Epidermal melanocyte (primary cell): ENCODE data around the gene TGFB3.
A peak's percentile ranks its signal among the peaks of the same experiment; 100 is the strongest.

ENCODE experiments used
- DNase-seq: peaks from one replicate; pipeline ENCODE4 v3.0.0; 2011; ENCODE audit warnings: low spot score; ENCODE audit not compliant: insufficient read length

Gene TGFB3

DNA sequence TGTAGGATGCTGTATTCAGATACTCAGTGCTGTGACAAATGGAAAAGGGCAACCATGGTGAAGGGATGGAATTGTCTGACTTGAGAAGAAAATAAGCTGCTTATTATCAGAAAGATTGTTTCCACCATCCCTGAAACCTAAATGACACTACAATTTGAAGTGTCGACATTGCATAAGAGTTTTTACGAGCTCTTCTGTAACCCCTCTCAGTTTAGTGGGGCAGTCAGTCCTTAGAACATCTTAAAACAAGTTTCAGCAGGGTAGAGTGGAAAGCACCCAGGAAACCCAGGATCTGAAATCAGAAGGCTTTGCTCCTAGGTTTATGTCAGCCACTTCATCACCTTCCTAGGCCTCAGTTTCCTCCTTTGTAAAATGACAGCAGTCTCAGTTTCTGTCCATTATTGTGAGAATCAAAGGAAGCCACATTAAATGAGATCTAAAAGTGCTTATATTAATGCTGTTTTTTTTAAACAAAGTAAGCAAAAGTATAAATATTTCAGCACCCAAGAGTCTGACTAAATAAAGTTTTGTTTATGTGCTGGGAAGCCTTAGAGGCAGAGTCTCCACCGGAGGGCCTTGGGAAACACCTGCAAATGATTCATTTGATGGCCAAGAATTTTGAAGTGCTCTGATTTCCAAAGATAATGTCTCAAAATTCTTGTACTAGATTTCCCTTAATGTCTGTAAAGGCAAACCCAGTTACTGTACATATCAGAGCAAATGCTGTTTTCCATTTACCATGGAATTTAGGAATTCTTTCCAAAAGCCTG, 5.6 kb upstream of the TGFB3 start:
- no peak for DNase-seq

DNA sequence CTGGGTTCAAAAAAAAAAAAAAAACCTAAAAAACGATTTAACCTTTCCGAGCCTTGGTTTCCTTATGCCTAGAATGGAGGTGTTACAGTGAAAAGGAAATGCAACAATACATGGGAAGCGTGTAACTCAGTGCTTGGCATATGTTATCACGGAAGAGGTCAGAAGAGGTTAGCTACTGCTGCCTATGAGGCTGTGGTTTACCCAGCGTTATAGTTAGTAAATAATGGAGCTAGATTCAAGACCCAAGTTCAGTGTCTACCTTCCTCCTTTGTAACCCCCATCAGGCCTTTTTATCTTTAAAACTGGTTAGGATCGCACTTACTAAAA, 4.6 kb upstream of the TGFB3 start:
- DNase-seq, result no peak

- DNase-seq, result peak; percentile 83
Measured at GRCh38 chr14:75985618-75986438, 4.0 kb upstream of the TGFB3 start, which contains the start of gene IFT43. TSS of gene IFT43 (plus strand) at chr14:75985763. CDS start at chr14:75985787, 24 bp downstream.

- no peak for DNase-seq
Measured at GRCh38 chr14:75984674-75985073, 2.9 kb upstream of the TGFB3 start.

DNA sequence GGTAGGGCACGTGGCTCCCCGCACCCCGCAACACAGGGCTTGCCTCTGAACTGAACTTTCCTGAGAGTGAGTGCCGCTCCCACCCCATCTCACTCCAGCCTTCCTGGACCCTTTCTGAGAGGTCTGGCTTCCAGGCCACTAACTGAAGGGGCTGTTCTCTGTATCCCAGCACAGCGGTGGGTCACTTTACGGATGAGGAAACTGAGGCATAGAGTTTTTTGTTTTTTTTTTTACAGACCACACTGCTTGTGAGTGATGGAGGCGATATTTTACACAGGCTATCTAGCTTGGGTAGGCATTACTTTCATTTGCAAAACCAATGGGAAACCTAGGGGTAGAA, 1.2 kb upstream of the TGFB3 start:
- no peak for DNase-seq

- DNase-seq, result peak; percentile 45
Measured at GRCh38 chr14:75982266-75983018, 647 bp upstream of the TGFB3 start.

GRCh38 chr14:75980856-75981255, 939 bp downstream of the TGFB3 start:
- no peak for DNase-seq

DNA sequence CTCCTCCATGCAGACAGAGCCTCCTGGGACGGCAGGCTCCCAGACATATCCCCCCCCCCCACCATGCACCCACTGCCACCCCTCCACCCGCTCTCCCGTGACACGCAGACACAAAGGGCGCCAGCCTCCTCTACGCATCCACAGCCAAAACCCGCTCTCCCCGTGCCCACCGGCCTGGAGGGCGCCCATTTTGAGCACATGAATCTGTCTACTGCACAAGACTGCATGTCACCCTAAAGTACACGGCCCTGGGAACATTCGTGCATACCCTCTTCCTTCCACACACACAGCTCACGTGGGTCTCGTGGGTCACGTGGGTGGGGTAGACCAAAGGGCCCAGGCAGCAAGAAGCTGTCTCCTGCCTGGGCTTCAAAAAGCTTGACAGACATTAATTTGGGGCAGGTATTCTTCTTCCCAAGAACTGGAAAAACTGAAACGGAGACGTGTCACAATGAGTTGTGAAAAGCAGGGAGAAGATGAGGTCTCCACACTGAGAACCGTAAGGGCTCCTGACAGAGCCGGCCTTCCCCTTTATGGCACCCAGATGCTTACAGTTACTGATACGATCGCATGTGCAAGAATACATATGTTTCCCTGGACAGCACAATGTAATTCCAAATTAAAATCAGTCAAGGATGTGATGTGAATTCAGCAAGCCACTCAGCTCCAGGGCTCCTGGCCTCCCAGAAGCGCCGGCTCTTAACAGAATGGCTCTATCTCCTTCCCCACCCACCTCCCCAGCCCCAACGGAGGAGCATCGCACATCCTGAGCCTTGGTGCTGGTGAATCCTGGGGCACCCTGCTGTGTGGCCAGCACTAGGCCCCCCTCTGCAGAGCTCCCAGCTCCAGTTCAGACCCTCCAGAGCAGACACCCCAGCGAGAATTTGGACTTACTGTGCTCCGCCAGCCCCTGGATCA, 1.9 kb downstream of the TGFB3 start:
- DNase-seq, result no peak

- no peak for DNase-seq
Measured at GRCh38 chr14:75979071-75979571, 2.7 kb downstream of the TGFB3 start.

DNA sequence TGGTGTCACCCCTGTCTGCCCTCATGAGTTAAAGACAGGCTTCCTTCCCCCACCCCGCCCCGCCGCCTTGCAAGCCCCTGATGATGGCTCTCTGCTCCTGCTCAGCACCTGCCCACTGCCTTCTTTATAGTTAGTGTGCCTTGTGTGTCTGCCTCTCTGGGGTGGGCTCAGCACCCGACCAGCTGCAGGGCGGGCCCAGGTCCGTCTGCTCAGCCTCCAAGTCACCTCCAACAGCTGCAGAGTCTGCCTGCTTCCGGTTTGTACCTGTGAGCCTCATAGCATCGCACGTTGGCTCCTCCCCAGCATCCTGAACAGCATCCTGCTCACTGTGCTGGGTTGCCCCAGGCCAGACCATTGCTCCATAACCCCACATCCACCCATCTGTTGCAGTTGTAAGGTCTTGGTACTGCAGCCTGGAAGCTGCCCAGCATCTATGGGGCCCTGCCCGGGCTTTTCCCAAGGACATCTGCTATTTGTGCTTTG, 3.5 kb downstream of the TGFB3 start:
- no peak for DNase-seq

DNA sequence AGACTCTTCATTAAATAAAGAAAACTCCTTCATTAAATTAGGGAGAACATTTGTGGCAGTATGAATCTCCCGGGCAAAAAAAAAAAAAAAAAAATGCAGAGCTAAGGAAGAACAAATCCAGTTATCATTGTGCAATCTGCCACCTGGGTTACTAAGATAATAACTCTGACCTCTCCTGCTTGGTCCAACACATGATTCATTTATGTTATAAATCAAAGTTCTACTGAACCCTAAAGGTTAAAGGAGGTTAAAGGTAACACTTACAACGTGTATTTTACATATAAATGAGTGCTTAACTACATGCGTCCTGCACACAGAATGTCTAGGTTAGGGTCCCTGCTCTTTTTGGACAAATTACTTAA, 4.2 kb downstream of the TGFB3 start:
- DNase-seq, result no peak

DNA sequence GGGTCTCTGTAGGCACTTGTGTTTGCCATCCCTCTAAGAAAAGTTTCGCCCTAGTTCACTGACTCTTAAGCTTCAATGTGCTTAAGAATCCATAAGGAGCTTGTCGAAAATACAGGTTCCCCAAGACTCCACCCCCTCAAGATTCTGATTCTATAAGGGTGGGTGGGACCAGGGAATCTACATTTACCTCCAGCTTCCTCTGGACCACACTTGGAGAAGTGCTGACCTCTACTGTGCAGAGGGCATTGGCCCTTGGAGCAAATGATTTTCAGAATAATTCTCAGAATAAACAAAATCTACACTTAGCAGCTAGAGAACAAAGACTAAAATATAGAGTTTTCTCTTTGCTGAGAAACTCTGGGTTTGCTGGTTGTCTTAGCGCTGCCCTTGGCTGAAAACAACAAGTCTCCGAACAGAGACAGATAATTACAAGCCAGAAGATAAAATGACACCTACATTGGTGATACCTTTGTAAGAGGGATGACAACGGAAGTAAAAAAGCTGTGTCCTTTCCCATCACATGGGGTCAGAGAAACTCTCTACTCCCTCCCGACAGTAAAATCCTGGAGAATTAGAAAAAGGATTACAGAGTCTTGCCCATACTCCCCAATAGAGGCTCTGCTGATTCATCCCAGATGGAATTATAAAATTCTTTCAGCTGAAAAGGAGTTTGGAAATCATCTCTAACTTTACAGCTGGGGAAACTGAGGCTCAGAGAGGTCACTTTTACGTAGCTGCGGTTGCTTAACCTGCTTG, 4.8 kb downstream of the TGFB3 start:
- no peak for DNase-seq

GRCh38 chr14:75972801-75973421, 8.9 kb downstream of the TGFB3 start:
- DNase-seq, result no peak

- DNase-seq, result no peak
Measured at GRCh38 chr14:75971509-75971908, 10.3 kb downstream of the TGFB3 start.

DNA sequence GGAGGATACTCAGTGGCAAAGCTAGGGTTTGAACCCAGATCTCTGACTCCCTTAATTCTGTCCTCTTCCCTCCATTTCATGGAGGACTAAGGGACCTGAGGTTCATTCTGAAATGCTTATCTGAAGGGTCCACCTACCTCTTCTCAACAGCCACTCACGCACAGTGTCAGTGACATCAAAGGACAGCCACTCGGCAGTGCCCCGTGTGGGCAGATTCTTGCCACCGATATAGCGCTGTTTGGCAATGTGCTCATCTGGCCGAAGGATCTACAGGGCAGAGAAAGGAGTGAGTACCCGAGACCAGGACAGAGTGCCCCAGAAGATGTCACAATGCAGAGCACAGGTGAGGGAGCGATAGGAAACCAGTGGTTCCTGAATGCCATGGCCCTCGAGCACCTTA, 10.8 kb downstream of the TGFB3 start:
- no peak for DNase-seq

GRCh38 chr14:75969891-75970290, 11.9 kb downstream of the TGFB3 start:
- no peak for DNase-seq

DNA sequence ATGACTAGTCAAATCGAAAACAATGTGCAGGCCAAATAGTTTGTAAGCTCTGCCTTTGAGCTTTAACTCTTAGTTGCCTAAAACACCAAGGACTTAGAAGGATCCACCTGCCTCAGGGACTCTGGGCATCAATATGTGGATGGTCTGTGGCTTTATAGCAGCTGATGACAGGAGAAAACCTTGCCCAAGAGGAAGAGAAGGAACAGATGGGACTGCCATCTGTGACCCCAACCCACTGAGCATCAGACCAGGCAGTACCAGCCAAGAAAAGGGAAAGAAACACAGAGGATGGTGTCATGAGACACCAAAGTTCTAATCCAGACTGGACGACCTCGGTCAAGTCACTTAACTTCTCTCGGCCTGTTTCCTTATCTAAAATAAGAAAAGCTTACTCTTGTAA, 12.7 kb downstream of the TGFB3 start:
- DNase-seq, result no peak

DNA sequence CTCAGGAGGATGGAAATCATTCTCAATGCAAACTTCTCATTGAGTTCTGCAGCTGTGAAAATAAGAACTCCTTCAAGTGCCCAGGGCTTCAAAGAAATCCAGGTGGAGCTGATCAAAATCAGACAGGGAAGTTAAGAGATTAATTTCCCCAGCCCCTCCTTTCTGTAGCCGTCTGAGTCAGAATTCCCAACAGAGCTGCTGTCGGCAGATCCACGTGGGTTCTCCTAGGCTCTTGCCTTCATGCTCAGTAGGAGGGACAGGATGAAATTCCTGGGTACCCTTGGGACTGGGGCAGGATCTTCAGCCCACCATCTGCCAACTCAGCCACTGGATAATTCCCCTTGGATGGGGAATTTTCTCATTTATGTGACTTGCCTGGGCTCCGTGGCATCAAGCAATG, 13.3 kb downstream of the TGFB3 start:
- no peak for DNase-seq

GRCh38 chr14:75967866-75968265, 13.9 kb downstream of the TGFB3 start:
- DNase-seq, result no peak

DNA sequence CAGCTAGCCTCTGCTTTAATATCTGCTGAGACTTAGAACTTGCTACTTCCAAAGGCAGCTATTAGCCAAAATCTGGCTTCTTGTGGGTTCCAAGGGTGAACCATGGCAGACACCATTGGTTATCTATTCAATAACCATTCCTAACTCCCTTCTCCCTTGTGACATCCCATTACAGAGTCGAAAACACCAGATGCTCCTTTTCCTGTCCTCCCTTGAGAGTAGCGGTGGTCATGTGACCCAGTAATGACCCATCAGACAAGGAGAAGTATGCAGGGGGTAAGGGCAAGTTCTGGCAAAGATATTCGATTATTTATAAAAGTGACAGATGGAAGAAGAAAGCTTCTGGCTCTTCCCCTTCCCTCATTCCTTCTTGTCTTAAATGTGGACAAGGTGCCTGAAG, 20.1 kb downstream of the TGFB3 start:
- no peak for DNase-seq
